ENCODE results near the gene SLC32A1.
A peak's percentile ranks its signal among the peaks of the same experiment; 100 is the strongest.

Gene SLC32A1

DNA sequence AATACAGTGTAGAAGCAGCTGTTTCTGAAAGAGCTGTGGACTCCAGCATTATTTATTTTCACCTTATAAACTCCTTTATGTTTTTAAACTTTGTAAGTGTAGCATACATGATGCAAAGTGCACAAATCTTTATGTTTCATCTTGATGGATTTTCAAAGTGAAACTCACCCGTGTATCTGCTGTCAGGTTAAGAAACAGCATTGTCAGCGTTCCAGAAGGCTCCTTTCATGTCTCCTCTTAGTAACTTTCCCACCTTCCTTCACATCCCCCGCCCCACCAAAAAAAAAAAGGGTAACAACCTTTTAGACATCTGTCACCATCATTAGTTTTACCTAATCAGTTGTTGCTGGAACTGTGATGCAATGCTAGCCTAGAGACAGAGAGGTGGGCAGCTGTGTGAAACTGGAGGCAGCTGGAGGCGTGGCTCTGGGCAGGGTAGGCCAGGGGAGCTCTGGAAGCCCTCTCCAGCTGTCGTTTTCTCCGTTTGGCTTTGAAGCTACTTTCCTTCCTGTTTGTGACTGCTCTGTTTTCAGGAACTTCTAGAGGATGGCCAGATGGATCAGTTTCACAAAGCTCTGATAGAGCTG is 31.1 kb downstream of the SLC32A1 start:
- no peak for DNase-seq

DNA sequence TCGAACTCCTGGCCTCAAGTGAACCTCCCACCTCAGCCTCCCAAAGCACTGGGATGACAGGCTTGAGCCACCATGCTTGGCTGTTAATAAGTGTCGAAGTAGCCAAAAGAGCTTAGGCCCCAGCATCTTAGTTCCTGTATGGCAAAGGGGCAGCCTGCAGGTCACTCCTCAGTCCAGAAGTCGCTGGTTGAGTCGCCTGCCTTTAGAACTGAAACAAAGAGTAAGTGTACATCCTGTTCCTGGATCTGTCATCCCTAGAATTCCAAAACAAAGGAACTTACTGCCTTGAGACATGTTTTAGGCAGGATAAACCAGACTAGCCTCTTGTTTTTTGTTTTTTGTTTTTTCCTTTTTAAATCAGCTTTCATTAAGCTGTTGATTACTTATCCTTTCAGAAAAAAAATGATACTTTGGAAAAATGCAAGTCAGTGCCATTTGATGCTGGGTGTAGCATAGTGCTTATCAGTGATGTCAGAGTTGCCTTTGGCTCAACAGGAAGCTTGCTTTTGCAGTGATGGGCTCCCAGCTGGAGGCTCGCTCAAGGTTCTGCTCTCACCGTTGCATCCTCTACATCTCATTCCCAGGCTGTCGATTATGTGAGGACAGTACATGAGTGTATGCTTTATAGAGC is 33.0 kb downstream of the SLC32A1 start:
- DNase-seq: no peak

DNA sequence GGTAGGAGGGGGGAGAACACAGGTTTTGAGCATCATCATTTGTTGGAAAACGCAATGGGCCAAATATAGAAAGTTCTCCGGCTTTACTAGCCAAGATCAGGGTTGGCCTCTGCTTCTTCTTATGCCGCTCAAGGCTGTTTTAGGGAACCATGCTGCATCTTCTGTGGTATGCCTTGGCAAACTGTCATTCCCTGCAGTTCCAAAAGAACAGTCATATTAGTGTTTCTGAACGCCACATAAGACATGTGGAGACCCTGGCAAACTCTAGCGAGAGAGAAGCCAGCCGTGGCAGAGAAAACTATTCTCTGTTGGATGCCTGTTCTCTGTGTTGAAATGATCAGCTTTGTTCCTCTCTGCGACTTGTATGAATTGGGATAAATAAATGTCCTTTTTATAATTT is 34.8 kb downstream of the SLC32A1 start:
- DNase-seq: no peak

DNA sequence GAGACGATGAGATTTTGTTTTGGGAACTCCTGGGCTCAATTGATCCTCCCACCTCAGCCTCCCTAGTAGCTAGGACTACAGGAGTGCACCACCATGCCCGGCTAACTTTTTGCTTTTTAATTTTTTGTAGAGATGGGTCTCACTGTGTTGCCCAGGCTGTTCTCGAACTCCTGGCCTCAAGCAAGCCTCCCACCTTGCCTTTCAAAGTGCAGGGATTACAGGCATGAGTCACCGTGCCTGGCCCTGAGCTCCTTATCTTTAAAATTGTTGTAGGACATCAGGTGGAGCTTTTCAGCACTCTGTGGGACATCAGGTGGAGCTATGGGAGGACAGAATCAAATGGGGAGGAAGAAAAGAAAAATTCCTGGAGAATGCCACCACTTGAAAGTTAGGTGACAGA is 36.7 kb downstream of the SLC32A1 start:
- no peak for DNase-seq

- no peak for DNase-seq
Measured at GRCh38 chr20:38762174-38762573, 37.9 kb downstream of the SLC32A1 start.

DNA sequence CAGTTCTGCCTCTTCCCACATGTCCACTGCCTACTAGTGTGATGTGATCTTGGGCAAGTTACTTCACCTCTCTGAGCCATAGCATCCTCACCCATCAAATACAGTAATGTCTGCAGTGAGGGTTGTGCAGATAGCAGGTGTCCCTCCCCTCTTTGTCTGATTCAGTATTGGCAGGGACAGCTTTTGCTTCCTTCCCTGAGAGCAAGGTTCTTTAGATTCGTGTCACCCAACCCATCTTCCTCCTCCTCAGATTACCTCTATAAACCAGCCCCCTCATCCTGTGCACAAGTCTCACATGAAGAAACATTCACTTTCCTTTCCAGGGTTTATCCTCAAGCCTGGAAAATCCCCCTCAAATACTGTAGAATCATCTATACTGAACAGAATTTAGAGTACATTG is 39.3 kb downstream of the SLC32A1 start:
- no peak for DNase-seq

DNA sequence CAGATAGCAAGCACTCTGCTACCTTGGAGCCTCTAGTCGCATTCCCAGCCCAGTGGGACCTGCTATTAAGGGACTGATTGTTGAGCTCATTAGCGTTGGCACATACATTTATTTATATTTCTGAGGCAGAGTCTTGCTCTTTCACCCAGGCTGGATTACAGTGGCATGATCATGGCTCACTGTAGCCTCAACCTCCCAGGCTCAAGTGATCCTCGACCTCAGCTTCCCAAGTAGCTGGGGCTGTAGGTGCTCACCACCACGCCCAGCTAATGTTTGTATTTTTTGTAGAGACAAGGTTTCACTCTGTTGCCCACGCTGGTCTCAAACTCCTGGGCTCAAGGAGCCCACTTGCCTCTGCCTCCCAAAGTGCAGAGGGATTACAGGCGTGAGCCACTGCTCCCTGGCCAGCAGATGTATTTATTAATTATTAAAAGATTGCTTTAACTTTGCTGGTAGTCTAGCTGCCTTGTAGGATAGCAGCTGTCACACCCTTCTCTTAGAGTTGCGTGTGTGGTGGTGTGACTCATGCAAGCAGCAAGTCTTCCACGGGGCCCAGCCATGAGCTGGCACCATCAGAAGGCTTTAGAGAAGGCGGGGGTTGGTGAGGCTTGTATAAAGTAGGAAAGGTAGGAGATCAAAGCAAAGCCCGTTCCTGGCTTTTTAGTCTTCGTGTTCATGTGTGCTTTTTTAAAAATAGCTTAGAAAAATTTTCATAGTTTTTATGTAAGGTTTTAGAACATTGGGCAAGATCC is 40.5 kb downstream of the SLC32A1 start:
- peak; percentile 57 to 71 for DNase-seq

DNA sequence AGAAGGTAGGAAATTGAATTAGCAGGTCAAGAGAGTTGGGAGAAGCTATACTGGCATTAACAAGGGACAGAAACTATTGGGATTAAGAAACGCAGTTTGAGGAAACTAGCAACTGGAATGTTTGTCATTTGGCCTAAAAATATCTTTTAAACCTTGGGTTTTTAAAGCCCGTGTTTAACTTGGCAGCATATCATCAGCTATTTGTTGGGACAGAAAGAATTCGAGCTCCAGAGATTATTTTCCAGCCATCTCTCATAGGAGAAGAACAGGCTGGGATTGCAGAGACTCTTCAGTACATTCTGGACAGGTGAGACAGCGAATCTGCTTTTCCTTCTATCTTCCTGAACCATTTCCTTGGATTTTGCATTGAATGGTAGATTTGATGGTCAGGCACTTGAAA is 41.8 kb downstream of the SLC32A1 start:
- DNase-seq: no peak

DNA sequence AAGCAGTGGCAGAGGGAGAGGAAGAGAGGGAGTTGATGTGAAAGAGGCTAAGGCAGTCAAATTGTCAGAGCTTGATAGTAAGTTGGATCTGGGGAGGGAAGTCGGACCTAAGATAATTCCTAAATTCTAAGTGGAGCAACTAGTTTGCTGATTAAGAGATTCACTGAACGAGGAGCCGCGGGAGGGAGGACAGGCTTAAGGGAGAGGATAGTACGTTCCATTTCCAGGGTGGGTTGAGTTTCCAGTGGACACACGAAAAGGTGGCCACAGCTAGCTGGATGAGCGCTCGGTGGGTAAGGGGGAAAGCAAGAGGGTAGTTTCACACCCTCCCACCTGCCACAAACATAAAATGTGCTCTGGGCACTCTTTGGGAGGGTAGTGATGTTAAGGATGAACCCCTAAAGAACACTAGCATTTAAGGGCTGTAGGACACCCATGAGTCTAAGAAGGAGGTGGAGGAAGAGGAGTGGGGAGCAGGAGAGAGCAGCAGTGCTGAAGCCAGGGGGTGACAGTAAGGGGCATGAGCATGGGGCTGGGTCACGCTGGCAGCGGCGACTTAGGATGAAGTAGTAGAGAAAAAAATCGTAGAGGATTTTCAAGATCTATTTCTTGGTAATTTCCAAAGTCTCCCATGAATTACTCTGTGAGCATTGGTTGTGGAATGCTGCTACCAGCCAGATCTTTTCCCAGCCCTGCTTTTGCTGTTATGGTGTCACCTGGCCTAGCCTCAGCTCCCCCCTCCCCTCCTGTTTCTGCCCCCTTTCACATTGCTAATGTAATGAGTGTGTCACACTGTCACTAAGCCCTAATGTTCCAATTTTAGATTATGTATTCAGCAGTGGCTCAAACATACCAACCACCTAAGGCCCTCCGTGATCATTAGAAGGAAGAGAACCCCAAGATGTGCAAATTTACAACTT is 45.4 kb downstream of the SLC32A1 start:
- no peak for DNase-seq

GRCh38 chr20:38770546-38770945 is 46.3 kb downstream of the SLC32A1 start:
- no peak for DNase-seq

DNA sequence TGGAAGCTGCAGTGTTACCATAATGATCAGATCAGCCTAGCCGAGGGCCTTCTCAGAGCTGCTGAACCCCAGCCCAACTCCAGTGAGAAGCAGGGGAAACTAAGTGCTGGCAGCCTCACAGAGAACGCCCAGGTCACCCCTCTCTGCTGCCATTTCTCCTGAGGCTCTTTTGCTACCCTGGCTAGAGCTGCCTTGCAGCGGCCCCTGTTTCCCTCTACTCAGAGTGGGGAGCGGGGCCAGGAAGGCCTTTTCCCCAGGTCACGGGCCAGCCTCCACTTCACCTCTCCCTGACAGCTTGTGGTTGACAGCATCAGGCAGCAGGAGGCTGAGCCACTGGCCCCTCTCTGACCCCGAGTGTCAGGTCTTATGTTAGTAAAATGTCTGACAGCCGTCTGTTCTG is 46.7 kb downstream of the SLC32A1 start:
- DNase-seq: no peak

DNA sequence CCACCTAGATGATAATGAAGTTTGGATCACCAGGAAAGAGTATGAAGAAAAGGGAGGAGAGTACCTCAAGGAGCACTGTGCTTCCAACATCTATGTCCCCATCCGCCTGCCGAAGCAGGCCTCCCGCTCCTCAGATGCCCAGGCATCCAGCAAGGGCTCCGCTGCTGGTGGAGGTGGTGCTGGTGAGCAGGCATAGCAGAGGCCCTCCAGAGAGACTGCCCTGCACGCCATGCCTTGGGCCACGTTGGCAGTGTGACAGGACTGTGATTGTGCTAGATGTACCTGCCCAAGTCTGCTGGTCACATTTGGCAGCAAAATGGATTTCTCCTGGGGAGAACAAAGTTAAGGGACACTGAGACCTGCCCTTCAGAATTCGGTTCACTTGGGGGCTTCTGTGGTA is 47.3 kb downstream of the SLC32A1 start:
- DNase-seq: no peak

GRCh38 chr20:38774167-38774566 is 49.9 kb downstream of the SLC32A1 start:
- DNase-seq: no peak

DNA sequence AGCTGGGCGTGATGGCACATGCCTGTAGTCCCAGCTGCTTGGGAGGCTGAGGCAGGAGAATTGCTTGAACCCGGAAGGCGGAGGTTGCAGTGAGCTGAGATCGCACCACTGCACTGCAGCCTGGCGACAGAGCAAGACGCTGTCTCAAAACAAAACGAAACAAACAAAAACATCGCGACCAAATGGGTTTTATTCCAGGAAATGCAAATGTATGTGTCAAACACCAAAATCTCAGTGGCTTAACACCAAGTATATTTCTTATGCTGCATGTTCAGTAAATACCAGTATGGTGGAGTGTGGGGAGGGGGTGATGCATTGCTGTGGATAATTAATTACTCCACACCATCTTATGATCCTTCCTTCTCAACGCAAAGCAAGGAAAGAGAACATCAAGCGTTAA is 52.1 kb downstream of the SLC32A1 start:
- DNase-seq: no peak

Measured in activated CD4-positive, alpha-beta T cell treated with anti-CD3 and anti-CD28 coated beads, Interleukin-2, amount 50 U/mL, for 48 hours (primary cell).